GM21786 (cell line): ENCODE results near the gene PAGE3.

Source experiments
- ATAC-seq: cut with Tn5 transposase; IDR thresholded peaks from one replicate; pipeline ENCODE4 v1.9.1; 2021; ENCODE audit not compliant: unreplicated experiment

The PAGE3 gene

GRCh38 chrX:55264816-55265215 is at the start of gene PAGE3:
TSS of gene PAGE3 (minus strand) at chrX:55264916. CDS start at chrX:55263903, 1,013 bp downstream.
- ATAC-seq: no peak

GRCh38 chrX:55312655-55313054 is 47.9 kb upstream of the PAGE3 start:
- no peak for ATAC-seq

GRCh38 chrX:55290963-55291362 is 26.2 kb upstream of the PAGE3 start:
- no peak for ATAC-seq

- ATAC-seq: no peak
Observed at GRCh38 chrX:55279832-55280231, 15.1 kb upstream of the PAGE3 start.

- ATAC-seq: no peak
Observed at GRCh38 chrX:55260806-55261205, 3.9 kb downstream of the PAGE3 start.

GRCh38 chrX:55253528-55253927 is 11.2 kb downstream of the PAGE3 start:
- ATAC-seq: no peak

GRCh38 chrX:55240788-55241340 is 23.9 kb downstream of the PAGE3 start:
- no peak for ATAC-seq

GRCh38 chrX:55220119-55220794 is 44.5 kb downstream of the PAGE3 start, which contains the start of gene PAGE5:
TSS of gene PAGE5 (plus strand) at chrX:55220346. CDS start at chrX:55221383, 1,037 bp downstream.
- ATAC-seq: no peak

GRCh38 chrX:55213381-55213780 is 51.3 kb downstream of the PAGE3 start:
- ATAC-seq: no peak

- ATAC-seq: no peak
Observed at GRCh38 chrX:55210931-55211677, 53.6 kb downstream of the PAGE3 start.
